ENCODE results near the gene LGMN. TPM values are rescaled to one million over a fixed set of nuclear protein-coding genes. Genes with fewer than 3 reads are reported as not detected.

LGMN gene
- total RNA-seq, 1 experiment from 2014 or later, result 48.8 TPM

DNA sequence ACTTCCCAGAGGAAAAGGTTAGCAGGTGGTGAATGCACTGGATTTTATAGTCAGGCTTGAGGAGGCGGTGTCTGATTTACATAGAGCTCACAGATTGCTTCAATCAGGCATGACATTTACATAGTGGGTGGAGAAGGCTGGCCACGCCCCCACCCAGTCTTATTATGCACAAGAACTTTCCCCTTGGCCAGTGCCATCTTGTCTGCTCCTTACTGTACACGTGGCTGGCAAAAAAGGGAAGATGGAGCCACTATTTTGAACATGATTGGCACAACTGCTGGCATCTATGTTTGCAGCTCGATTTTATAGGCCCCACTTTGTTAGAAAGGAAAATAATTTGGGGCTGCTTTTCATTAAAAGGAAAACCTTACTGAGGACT lies 10.9 kb upstream of the LGMN start:
- Histone ChIP-seq H3K9me3 (ENCODE audit: insufficient read depth, low read depth) (no peaks in the 10 kb centered on the region), H3K27me3 (ENCODE audit: insufficient read depth, low read depth) (no peaks in the 10 kb centered on the region), H2AFZ (no peak overlapping the region), H3F3A (ENCODE audit: insufficient read depth, low read depth) (no peaks in the 10 kb centered on the region), H3K27ac (no peak overlapping the region), H3K9me2 (ENCODE audit: insufficient read depth) (no peaks in the 10 kb centered on the region), H3K4me1 (replicated peaks; ENCODE audit: insufficient read depth) (peaks cover 6% of the 10 kb centered on the region; the same call in 1 of the 2 replicates), H3K36me3 (ENCODE audit: low read depth) (no peaks in the 10 kb centered on the region), H3K4me2 (no peak overlapping the region), H4K20me1 (ENCODE audit: insufficient read depth) (no peaks in the 10 kb centered on the region), H3K4me3 (no peak overlapping the region), H3K79me2 (ENCODE audit: low read depth) (no peaks in the 10 kb centered on the region)
- BruUV-seq (replicated peaks), result no TSS peak
- ChIA-PET POLR2A (ENCODE audit: unreplicated experiment) (interaction anchor here (0.6 kb wide), 1 partner anchor 10 kb away, joined by 4 read pairs; no protein-coding TSS in a partner anchor), CTCF (interaction anchor here (0.6 kb wide), 1 partner anchor 80 kb away, joined by 3 read pairs; no protein-coding TSS in a partner anchor)
- intact Hi-C loops (cut with micrococcal nuclease; ENCODE audit: unreplicated experiment), result no loop called here
- DNase-seq, result peak; percentile 37 to 46
- TF ChIP-seq, protein P1, sequence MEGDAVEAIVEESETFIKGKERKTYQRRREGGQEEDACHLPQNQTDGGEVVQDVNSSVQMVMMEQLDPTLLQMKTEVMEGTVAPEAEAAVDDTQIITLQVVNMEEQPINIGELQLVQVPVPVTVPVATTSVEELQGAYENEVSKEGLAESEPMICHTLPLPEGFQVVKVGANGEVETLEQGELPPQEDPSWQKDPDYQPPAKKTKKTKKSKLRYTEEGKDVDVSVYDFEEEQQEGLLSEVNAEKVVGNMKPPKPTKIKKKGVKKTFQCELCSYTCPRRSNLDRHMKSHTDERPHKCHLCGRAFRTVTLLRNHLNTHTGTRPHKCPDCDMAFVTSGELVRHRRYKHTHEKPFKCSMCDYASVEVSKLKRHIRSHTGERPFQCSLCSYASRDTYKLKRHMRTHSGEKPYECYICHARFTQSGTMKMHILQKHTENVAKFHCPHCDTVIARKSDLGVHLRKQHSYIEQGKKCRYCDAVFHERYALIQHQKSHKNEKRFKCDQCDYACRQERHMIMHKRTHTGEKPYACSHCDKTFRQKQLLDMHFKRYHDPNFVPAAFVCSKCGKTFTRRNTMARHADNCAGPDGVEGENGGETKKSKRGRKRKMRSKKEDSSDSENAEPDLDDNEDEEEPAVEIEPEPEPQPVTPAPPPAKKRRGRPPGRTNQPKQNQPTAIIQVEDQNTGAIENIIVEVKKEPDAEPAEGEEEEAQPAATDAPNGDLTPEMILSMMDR (conservative IDR thresholded peaks at IDR 0.05), result no peak
- TF ChIP-seq EZH2 (IDR thresholded peaks at IDR 0.05; ENCODE audit: low read depth), result no peak

DNA sequence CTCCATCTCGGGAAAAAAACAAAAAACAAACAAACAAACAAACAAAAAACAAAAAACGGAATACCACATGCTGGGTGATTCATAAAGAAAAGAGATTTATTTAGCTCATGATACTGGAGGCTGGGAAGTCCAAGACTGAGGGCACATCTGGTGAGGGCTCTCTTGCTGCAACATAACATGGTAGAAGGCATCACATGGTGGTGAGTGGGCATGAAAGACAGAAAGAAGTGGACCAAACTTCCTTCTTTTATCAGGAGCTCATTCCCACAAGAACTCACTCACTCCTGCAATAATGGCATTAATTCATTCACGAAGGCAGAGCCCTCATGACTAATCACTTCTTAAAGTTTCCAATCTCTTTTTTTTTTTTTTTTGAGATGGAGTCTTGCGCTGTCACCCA lies 8.0 kb upstream of the LGMN start:
- H3K9me3 ChIP-seq (ENCODE audit: insufficient read depth, low read depth), result no peaks in the 10 kb centered on the region
- no peaks in the 10 kb centered on the region for H3F3A ChIP-seq (ENCODE audit: insufficient read depth, low read depth)
- H3K4me3 ChIP-seq, result no peak overlapping the region
- H3K4me2 ChIP-seq, result no peak overlapping the region
- no peaks in the 10 kb centered on the region for H3K9me2 ChIP-seq (ENCODE audit: insufficient read depth)
- CTCF ChIA-PET, result no interaction called here
- no peak for DNase-seq
- peaks cover 6% of the 10 kb centered on the region; the same call in 1 of the 2 replicates for H3K4me1 ChIP-seq (replicated peaks; ENCODE audit: insufficient read depth)
- H2AFZ ChIP-seq, result no peak overlapping the region
- intact Hi-C loops (cut with micrococcal nuclease; ENCODE audit: unreplicated experiment), result no loop called here
- H4K20me1 ChIP-seq (ENCODE audit: insufficient read depth), result no peaks in the 10 kb centered on the region
- TF ChIP-seq, protein P1 (conservative IDR thresholded peaks at IDR 0.05), result no peak
- no peak for TF ChIP-seq EZH2 (IDR thresholded peaks at IDR 0.05; ENCODE audit: low read depth)
- no peaks in the 10 kb centered on the region for H3K79me2 ChIP-seq (ENCODE audit: low read depth)
- POLR2A ChIA-PET (ENCODE audit: unreplicated experiment), result no interaction called here
- H3K36me3 ChIP-seq (ENCODE audit: low read depth), result no peaks in the 10 kb centered on the region
- no peak overlapping the region for H3K27ac ChIP-seq
- no TSS peak for BruUV-seq (replicated peaks)
- H3K27me3 ChIP-seq (ENCODE audit: insufficient read depth, low read depth), result no peaks in the 10 kb centered on the region

DNA sequence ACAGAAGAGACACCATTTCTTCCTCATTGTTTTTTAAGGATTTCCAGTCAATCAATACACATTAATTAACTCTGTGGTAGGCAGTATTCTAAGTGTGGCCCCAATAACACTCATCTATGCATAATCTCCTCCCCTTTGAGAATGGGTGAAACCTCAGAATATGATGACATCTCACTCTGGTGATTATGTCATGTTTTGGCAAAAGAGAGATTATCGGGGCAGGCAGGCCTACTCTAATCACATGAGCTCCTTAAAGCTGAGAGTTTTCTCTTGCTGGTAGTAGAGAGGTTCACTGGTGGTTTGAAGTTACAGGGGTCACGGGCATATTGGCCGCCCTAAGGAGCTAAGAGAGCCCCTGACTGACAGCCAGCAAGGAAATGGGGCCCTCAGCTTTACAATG lies 7.1 kb upstream of the LGMN start:
- no peak for DNase-seq
- no peak for TF ChIP-seq EZH2 (IDR thresholded peaks at IDR 0.05; ENCODE audit: low read depth)
- TF ChIP-seq, protein P1 (conservative IDR thresholded peaks at IDR 0.05), result no peak
- Histone ChIP-seq H3K4me2 (no peak overlapping the region), H3K27ac (no peak overlapping the region), H3K9me3 (ENCODE audit: insufficient read depth, low read depth) (no peaks in the 10 kb centered on the region), H4K20me1 (ENCODE audit: insufficient read depth) (no peaks in the 10 kb centered on the region), H3K36me3 (ENCODE audit: low read depth) (no peaks in the 10 kb centered on the region), H2AFZ (no peak overlapping the region), H3K4me1 (replicated peaks; ENCODE audit: insufficient read depth) (peaks cover 6% of the 10 kb centered on the region; the same call in 1 of the 2 replicates), H3K27me3 (ENCODE audit: insufficient read depth, low read depth) (no peaks in the 10 kb centered on the region), H3K79me2 (ENCODE audit: low read depth) (no peaks in the 10 kb centered on the region), H3K4me3 (no peak overlapping the region), H3K9me2 (ENCODE audit: insufficient read depth) (no peaks in the 10 kb centered on the region), H3F3A (ENCODE audit: insufficient read depth, low read depth) (no peaks in the 10 kb centered on the region)
- BruUV-seq (replicated peaks), result no TSS peak
- intact Hi-C loops (cut with micrococcal nuclease; ENCODE audit: unreplicated experiment), result no loop called here
- ChIA-PET POLR2A (ENCODE audit: unreplicated experiment) (no interaction called here), CTCF (no interaction called here)

All from PC-9 (cell line).